SK-N-SH (cell line): ENCODE results near the gene FBXO7. TPM values are rescaled to one million over a fixed set of nuclear protein-coding genes. Genes with fewer than 3 reads are reported as not detected.

Source experiments
- CTCF ChIA-PET: fragments of 300-600, 350-600 bp; formaldehyde crosslinking; extraction: SDS; loops from one replicate; lab custom pipeline; 2021; lab: Yijun Ruan, JAX
- POLR2A ChIA-PET: fragments of 350-600 bp; sonication (Branson Sonifier 250); formaldehyde crosslinking; extraction: SDS; loops from one replicate; lab custom pipeline; 2020; ENCODE audit warnings: antibody characterized with exemption, inconsistent platforms; lab: Yijun Ruan, JAX
- DNase-seq: peaks from one replicate; pipeline ENCODE4 v3.0.0; 2012
- H2AFZ ChIP-seq: fragments of 200-600 bp; sonication (generic); 2 replicates; pipeline ENCODE4 v1.8.1; 2016; ENCODE audit warnings: antibody characterized with exemption, mild to moderate bottlenecking, low read depth
- H3F3A ChIP-seq: fragments of 200-600 bp; sonication (generic); replicated peaks from 2 replicates; pipeline ENCODE3; 2016; ENCODE audit warnings: antibody characterized with exemption, mild to moderate bottlenecking; ENCODE audit not compliant: insufficient read depth
- H3K27ac ChIP-seq, 2 experiments: fragments of 200-500 bp in 1 of 2; fragments of 200-600 bp in 1 of 2; sonication (Bioruptor generic) in 1 of 2; sonication (generic), shearing (Covaris generic) in 1 of 2; 2 replicates each; pipeline versions ENCODE4 v1.5.1 to v1.6.1; 2014 to 2016; ENCODE audit warnings: low read depth in 2 of 2, inconsistent platforms in 1 of 2, low read length in 1 of 2, mild to moderate bottlenecking in 1 of 2, mixed read lengths in 1 of 2
- H3K27me3 ChIP-seq: fragments of 200-600 bp; sonication (generic), shearing (Covaris generic); 2 replicates; pipeline ENCODE4 v1.6.1; 2016; ENCODE audit warnings: mixed run types; ENCODE audit not compliant: insufficient read depth
- H3K36me3 ChIP-seq, 2 experiments: fragments of 200-500 bp in 1 of 2; fragments of 200-600 bp in 1 of 2; sonication (Bioruptor generic) in 1 of 2; sonication (generic) in 1 of 2; replicated peaks in 1 of 2; 2 replicates each; pipeline versions ENCODE3 to v1.5.1; 2014 to 2016; ENCODE audit warnings: low read length in 1 of 2, mild to moderate bottlenecking in 1 of 2; ENCODE audit not compliant: insufficient read depth in 2 of 2, control insufficient read depth in 1 of 2
- H3K4me1 ChIP-seq, 2 experiments: fragments of 200-500 bp in 1 of 2; fragments of 200-600 bp in 1 of 2; sonication (Bioruptor generic) in 1 of 2; sonication (generic), shearing (Covaris generic) in 1 of 2; 2 replicates each; pipeline versions ENCODE4 v1.5.1 to v1.6.1; 2014 to 2016; ENCODE audit warnings: low read depth in 1 of 2, low read length in 1 of 2, mixed run types in 1 of 2; ENCODE audit not compliant: insufficient read depth in 2 of 2, control insufficient read depth in 1 of 2
- H3K4me2 ChIP-seq: fragments of 200-600 bp; sonication (generic), shearing (Covaris generic); 2 replicates; pipeline ENCODE4 v1.6.1; 2017; ENCODE audit warnings: mixed run types
- H3K4me3 ChIP-seq, 2 experiments: fragments of 200-500 bp in 1 of 2; fragments of 200-600 bp in 1 of 2; sonication (Bioruptor generic) in 1 of 2; sonication (generic), shearing (Covaris generic) in 1 of 2; 2 replicates each; pipeline versions ENCODE4 v1.5.1 to v1.8.1; 2014 to 2016; ENCODE audit warnings: low read depth in 2 of 2, inconsistent platforms in 1 of 2, low read length in 1 of 2, mild to moderate bottlenecking in 1 of 2, mixed read lengths in 1 of 2, moderate library complexity in 1 of 2
- H3K79me2 ChIP-seq: fragments of 200-600 bp; sonication (generic); 2 replicates; pipeline ENCODE4 v1.8.1; 2017; ENCODE audit warnings: mild to moderate bottlenecking; ENCODE audit not compliant: insufficient read depth
- H3K9ac ChIP-seq: fragments of 200-600 bp; sonication (generic); 2 replicates; pipeline ENCODE4 v1.6.1; 2017; ENCODE audit warnings: mixed run types
- H3K9me2 ChIP-seq: fragments of 200-600 bp; sonication (generic); 2 replicates; pipeline ENCODE4 v1.6.1; 2017; ENCODE audit warnings: mixed run types
- H3K9me3 ChIP-seq: fragments of 200-600 bp; sonication (generic); 2 replicates; pipeline ENCODE4 v1.6.1; 2017; ENCODE audit warnings: mixed run types, mild to moderate bottlenecking, moderate library complexity
- H4K20me1 ChIP-seq: fragments of 200-600 bp; sonication (generic); 2 replicates; pipeline ENCODE4 v1.6.1; 2017; ENCODE audit warnings: mild to moderate bottlenecking, mixed run types; ENCODE audit not compliant: insufficient read depth
- CHD2 ChIP-seq: fragments of 150-350 bp; IDR thresholded peaks from 2 replicates; pipeline ENCODE4 v1.6.1; 2018; ENCODE audit warnings: low read length; ENCODE audit not compliant: partially characterized antibody
- ELF1 ChIP-seq: IDR thresholded peaks from 2 replicates; pipeline ENCODE4 v1.4.0; 2012
- EP300 ChIP-seq, 2 experiments: IDR thresholded peaks; 2 replicates each; pipeline versions ENCODE4 v1.4.0 to v1.6.1; 2012; ENCODE audit warnings: borderline replicate concordance in 1 of 2, low read depth in 1 of 2, low read length in 1 of 2
- FOSL2 ChIP-seq: IDR thresholded peaks from 2 replicates; pipeline ENCODE4 v1.4.0; 2012; ENCODE audit warnings: low read depth, mild to moderate bottlenecking, moderate library complexity, borderline replicate concordance
- GABPA ChIP-seq: IDR thresholded peaks from 2 replicates; pipeline ENCODE4 v1.4.0; 2012; ENCODE audit warnings: low read depth, mild to moderate bottlenecking
- GATA2 ChIP-seq: sonication (generic); formaldehyde crosslinking; IDR thresholded peaks from 2 replicates; pipeline ENCODE4 v1.5.0; 2020; ENCODE audit warnings: mild to moderate bottlenecking, missing genetic modification reagents
- MEF2A ChIP-seq: IDR thresholded peaks from 2 replicates; pipeline ENCODE4 v1.4.0; 2012; ENCODE audit warnings: low read depth, borderline replicate concordance
- MXI1 ChIP-seq: IDR thresholded peaks from 2 replicates; pipeline ENCODE4 v1.6.1; 2012; ENCODE audit warnings: mild to moderate bottlenecking, low read depth, low read length, improper control_type of control experiment
- NFIC ChIP-seq: IDR thresholded peaks from 2 replicates; pipeline ENCODE4 v1.4.0; 2012; ENCODE audit warnings: borderline replicate concordance
- NRF1 ChIP-seq: IDR thresholded peaks from 2 replicates; pipeline ENCODE4 v1.6.1; 2012; ENCODE audit warnings: low read depth, mild to moderate bottlenecking, low read length
- POLR2AphosphoS5 ChIP-seq: IDR thresholded peaks from 2 replicates; pipeline ENCODE4 v1.6.1; 2012; ENCODE audit warnings: low read depth, low read length
- RAD21 ChIP-seq: IDR thresholded peaks from 2 replicates; pipeline ENCODE4 v1.6.1; 2012; ENCODE audit warnings: mild to moderate bottlenecking, low read length
- RCOR1 ChIP-seq: fragments of 150-350 bp; IDR thresholded peaks from 2 replicates; pipeline ENCODE4 v1.6.1; 2017; ENCODE audit warnings: antibody characterized with exemption, low read length
- RFX5 ChIP-seq: IDR thresholded peaks from 2 replicates; pipeline ENCODE4 v1.6.1; 2012; ENCODE audit warnings: mild to moderate bottlenecking, improper control_type of control experiment, low read length
- RXRA ChIP-seq: IDR thresholded peaks from 2 replicates; pipeline ENCODE4 v1.4.0; 2012; ENCODE audit warnings: low read depth, mild to moderate bottlenecking, borderline replicate concordance
- SMC3 ChIP-seq: IDR thresholded peaks from 2 replicates; pipeline ENCODE4 v1.6.1; 2012; ENCODE audit warnings: low read depth, low read length, improper control_type of control experiment
- TCF12 ChIP-seq: IDR thresholded peaks from 2 replicates; pipeline ENCODE4 v1.4.0; 2012
- TEAD4 ChIP-seq: IDR thresholded peaks from 2 replicates; pipeline ENCODE4 v1.4.0; 2012; ENCODE audit warnings: mild to moderate bottlenecking, borderline replicate concordance; ENCODE audit not compliant: insufficient read depth
- WGBS: methylation state at CpG from one replicate; pipeline ENCODE4 v1.1.6; 2017; ENCODE audit warnings: low lambda C conversion rate; 5-methylcytosine and 5-hydroxymethylcytosine counted together
- polyA plus RNA-seq, 3 experiments: library from polyadenylated mRNA; depleted of rRNA; stranded (reverse); fragments of >200 nt; gene quantifications; 2 replicates each; pipeline ENCODE4 v1.2.3, GENCODE V29; 2012
- TF ChIP-seq, protein P1 (sequence below): IDR thresholded peaks from 2 replicates; pipeline ENCODE4 v1.4.0; 2012; ENCODE audit warnings: low read depth
- TF ChIP-seq, protein P2 (sequence below): IDR thresholded peaks from 2 replicates; pipeline ENCODE4; 2012
- TF ChIP-seq, protein P3 (sequence below): IDR thresholded peaks from 2 replicates; pipeline ENCODE4 v1.6.1; 2012; ENCODE audit warnings: mild to moderate bottlenecking, low read depth, low read length, moderate library complexity
- TF ChIP-seq, protein P4 (sequence below): fragments of 150-350 bp; IDR thresholded peaks from 2 replicates; pipeline ENCODE4 v1.6.1; 2017; ENCODE audit warnings: antibody characterized with exemption, low read length, low read depth, borderline replicate concordance

FBXO7 gene
- polyA plus RNA-seq, 1 of the 3 experiments (the other 2 are of a cell fraction) = 77.3 TPM

DNA sequence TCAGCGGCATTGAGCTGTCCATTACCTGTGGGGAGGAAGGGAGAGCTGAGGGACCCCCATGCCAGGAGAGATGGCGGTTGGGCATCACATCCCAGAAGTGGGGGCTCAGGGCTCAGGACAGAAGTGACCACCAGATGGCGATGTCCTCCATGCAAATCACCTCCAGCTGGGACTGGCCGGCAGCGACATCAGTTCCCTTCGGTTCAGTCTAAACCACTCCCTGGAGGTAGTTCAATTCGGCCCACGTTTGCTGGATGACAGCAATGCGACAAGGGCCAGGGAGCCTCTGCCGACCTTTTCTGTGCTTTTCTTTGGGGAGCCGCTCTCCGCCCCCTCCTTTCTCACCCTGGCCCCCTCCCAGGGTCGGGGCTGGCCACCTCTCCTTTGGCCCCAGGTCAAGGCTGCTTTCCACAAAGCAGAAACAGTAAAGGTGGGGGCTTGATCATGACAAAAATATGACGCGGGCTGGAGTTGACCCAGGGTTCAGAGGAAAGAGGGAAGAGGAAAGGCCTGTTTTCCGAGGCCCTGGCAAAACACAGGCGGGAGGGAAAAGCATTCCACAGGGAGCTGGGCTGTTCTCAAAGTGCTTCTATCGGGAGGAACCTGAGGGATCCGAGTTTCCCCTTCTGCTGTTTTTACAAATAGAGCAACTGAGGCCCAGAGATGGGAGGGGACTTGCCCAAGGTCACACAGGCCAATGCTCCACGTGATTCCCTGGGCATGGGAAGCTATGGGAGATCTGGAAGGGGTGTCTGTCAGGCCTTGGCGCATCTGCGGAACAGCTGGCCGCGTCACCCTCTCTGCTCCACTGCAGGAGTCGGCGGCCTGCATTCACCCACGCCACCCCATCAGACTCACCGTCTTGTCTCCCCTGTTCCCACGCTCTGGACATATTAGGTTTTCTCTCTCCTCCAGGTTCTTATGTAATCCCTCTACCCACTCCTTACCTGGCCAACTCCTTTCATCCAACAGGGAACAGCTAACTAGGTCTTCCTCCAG is 54.7 kb downstream of the FBXO7 start (continued):
- no peak for TF ChIP-seq MEF2A
- no peak for TF ChIP-seq POLR2AphosphoS5
- TF ChIP-seq NRF1 = 0 out of 2 replicates have a peak, but pooled peaks have one; percentile 13
- TF ChIP-seq, protein P1, sequence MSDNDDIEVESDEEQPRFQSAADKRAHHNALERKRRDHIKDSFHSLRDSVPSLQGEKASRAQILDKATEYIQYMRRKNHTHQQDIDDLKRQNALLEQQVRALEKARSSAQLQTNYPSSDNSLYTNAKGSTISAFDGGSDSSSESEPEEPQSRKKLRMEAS = no peak
- TF ChIP-seq, protein P2, sequence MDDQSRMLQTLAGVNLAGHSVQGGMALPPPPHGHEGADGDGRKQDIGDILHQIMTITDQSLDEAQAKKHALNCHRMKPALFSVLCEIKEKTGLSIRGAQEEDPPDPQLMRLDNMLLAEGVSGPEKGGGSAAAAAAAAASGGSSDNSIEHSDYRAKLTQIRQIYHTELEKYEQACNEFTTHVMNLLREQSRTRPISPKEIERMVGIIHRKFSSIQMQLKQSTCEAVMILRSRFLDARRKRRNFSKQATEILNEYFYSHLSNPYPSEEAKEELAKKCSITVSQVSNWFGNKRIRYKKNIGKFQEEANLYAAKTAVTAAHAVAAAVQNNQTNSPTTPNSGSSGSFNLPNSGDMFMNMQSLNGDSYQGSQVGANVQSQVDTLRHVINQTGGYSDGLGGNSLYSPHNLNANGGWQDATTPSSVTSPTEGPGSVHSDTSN = no peak
- no peak for TF ChIP-seq ELF1
- no peak for TF ChIP-seq RCOR1
- TF ChIP-seq FOSL2 = no peak
- no peak for TF ChIP-seq RFX5

DNA sequence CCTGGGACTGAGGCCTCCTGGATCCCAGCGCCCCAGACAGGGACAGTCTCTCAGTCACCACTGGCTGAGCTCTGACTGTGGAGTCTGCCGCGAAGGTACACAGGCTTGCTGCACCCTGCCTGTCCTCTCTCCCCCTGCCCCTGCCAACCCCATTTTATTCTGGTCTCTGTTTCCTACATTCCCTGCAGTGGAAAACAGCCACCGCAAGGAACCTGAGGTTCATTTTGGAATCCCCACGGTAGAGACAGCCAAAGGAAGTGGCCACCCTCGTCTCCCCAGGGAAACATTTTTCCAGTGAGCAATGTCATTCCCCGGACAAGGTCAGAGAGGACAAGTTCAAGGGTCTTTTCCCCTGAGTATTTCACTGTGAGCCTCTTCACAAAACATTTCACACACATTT is 56.6 kb downstream of the FBXO7 start:
- H3F3A ChIP-seq = no peaks in the 10 kb centered on the region
- POLR2A ChIA-PET = interaction anchor here (0.6 kb wide), 1 partner anchor 375 kb away, joined by 3 read pairs; no protein-coding TSS in a partner anchor
- peaks cover 10 to 14% of the 10 kb centered on the region in 2 experiments; a peak in 3 of 4 replicates for H3K4me1 ChIP-seq
- 93% methylated on average over 7 of the region's 7 CpGs for WGBS
- no peaks in the 10 kb centered on the region for H4K20me1 ChIP-seq
- no peak overlapping the region for H3K27ac ChIP-seq
- H3K4me3 ChIP-seq = no peak overlapping the region
- H3K79me2 ChIP-seq = no peaks in the 10 kb centered on the region
- DNase-seq = no peak
- TF ChIP-seq GATA2 (CRISPR knock-in tag) = no peak
- no peak for TF ChIP-seq RFX5
- no peak for TF ChIP-seq RCOR1
- TF ChIP-seq SMC3 = no peak
- no peak for TF ChIP-seq ELF1
- no peak for TF ChIP-seq TCF12
- no peak for TF ChIP-seq MEF2A
- no peak for TF ChIP-seq GABPA
- TF ChIP-seq NFIC = no peak
- TF ChIP-seq EP300 (IDR thresholded peaks at IDR 0.05; ENCODE audit: borderline replicate concordance in 1 of 2, low read depth in 1 of 2, low read length in 1 of 2) = no peak
- no peak for TF ChIP-seq RAD21
- TF ChIP-seq, protein P3, sequence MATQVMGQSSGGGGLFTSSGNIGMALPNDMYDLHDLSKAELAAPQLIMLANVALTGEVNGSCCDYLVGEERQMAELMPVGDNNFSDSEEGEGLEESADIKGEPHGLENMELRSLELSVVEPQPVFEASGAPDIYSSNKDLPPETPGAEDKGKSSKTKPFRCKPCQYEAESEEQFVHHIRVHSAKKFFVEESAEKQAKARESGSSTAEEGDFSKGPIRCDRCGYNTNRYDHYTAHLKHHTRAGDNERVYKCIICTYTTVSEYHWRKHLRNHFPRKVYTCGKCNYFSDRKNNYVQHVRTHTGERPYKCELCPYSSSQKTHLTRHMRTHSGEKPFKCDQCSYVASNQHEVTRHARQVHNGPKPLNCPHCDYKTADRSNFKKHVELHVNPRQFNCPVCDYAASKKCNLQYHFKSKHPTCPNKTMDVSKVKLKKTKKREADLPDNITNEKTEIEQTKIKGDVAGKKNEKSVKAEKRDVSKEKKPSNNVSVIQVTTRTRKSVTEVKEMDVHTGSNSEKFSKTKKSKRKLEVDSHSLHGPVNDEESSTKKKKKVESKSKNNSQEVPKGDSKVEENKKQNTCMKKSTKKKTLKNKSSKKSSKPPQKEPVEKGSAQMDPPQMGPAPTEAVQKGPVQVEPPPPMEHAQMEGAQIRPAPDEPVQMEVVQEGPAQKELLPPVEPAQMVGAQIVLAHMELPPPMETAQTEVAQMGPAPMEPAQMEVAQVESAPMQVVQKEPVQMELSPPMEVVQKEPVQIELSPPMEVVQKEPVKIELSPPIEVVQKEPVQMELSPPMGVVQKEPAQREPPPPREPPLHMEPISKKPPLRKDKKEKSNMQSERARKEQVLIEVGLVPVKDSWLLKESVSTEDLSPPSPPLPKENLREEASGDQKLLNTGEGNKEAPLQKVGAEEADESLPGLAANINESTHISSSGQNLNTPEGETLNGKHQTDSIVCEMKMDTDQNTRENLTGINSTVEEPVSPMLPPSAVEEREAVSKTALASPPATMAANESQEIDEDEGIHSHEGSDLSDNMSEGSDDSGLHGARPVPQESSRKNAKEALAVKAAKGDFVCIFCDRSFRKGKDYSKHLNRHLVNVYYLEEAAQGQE = no peak
- TF ChIP-seq TEAD4 = no peak
- TF ChIP-seq RXRA = no peak
- no peak for TF ChIP-seq MXI1
- TF ChIP-seq CHD2 = no peak
- TF ChIP-seq, protein P4, sequence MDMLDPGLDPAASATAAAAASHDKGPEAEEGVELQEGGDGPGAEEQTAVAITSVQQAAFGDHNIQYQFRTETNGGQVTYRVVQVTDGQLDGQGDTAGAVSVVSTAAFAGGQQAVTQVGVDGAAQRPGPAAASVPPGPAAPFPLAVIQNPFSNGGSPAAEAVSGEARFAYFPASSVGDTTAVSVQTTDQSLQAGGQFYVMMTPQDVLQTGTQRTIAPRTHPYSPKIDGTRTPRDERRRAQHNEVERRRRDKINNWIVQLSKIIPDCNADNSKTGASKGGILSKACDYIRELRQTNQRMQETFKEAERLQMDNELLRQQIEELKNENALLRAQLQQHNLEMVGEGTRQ = no peak
- TF ChIP-seq, all 33 proteins: peak for 0
- Histone ChIP-seq H3K27me3 (no peaks in the 10 kb centered on the region), H3K36me3 (no peaks in the 10 kb centered on the region), H2AFZ (no peak overlapping the region), H3K9ac (no peak overlapping the region), H3K4me2 (no peak overlapping the region), H3K9me3 (no peaks in the 10 kb centered on the region), H3K9me2 (no peaks in the 10 kb centered on the region)
- CTCF ChIA-PET = interaction anchor here (1.3 to 13.9 kb wide), 9 partner anchors 56 to 679 kb away, joined by 3 to 241 read pairs (median 18); partner anchors contain the start of gene FBXO7
